ENCODE measurements around the gene RUNDC1.

The RUNDC1 gene

GRCh38 chr17:43021741-43022512 lies 41.6 kb downstream of the RUNDC1 start, which contains the start of gene VAT1 (continued):
- no peak; the same call in 1 of the 2 replicates for TF ChIP-seq REST (tag by site-specific recombination; IDR thresholded peaks at IDR 0.05)
- TF ChIP-seq, protein P1, sequence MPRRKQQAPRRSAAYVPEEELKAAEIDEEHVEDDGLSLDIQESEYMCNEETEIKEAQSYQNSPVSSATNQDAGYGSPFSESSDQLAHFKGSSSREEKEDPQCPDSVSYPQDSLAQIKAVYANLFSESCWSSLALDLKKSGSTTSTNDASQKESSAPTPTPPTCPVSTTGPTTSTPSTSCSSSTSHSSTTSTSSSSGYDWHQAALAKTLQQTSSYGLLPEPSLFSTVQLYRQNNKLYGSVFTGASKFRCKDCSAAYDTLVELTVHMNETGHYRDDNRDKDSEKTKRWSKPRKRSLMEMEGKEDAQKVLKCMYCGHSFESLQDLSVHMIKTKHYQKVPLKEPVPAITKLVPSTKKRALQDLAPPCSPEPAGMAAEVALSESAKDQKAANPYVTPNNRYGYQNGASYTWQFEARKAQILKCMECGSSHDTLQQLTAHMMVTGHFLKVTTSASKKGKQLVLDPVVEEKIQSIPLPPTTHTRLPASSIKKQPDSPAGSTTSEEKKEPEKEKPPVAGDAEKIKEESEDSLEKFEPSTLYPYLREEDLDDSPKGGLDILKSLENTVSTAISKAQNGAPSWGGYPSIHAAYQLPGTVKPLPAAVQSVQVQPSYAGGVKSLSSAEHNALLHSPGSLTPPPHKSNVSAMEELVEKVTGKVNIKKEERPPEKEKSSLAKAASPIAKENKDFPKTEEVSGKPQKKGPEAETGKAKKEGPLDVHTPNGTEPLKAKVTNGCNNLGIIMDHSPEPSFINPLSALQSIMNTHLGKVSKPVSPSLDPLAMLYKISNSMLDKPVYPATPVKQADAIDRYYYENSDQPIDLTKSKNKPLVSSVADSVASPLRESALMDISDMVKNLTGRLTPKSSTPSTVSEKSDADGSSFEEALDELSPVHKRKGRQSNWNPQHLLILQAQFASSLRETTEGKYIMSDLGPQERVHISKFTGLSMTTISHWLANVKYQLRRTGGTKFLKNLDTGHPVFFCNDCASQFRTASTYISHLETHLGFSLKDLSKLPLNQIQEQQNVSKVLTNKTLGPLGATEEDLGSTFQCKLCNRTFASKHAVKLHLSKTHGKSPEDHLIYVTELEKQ (tag by site-specific recombination; IDR thresholded peaks at IDR 0.05; ENCODE audit: borderline replicate concordance) = no peak
- 0 out of 2 replicates have a peak, but pooled peaks have one; percentile 37 for TF ChIP-seq ZNF24 (tag by site-specific recombination; IDR thresholded peaks at IDR 0.05)
- TF ChIP-seq ZIC2 (tag by site-specific recombination; IDR thresholded peaks at IDR 0.05) = peak; percentile 84
- no peak for TF ChIP-seq ZBTB44 (tag by site-specific recombination; IDR thresholded peaks at IDR 0.05)
- TF ChIP-seq ZNF626 (tag by site-specific recombination; IDR thresholded peaks at IDR 0.05) = no peak
- TF ChIP-seq ZFP69B (tag by site-specific recombination; IDR thresholded peaks at IDR 0.05) = 0 out of 2 replicates have a peak, but pooled peaks have one; percentile 53
- TF ChIP-seq MYNN (tag by site-specific recombination; IDR thresholded peaks at IDR 0.05; ENCODE audit: borderline replicate concordance) = no peak
- TF ChIP-seq ZNF335 (tag by site-specific recombination; conservative IDR thresholded peaks at IDR 0.05) = peak; percentile 46
- TF ChIP-seq ZNF580 (tag by site-specific recombination; IDR thresholded peaks at IDR 0.05) = no peak
- TF ChIP-seq ZNF248 (tag by site-specific recombination; IDR thresholded peaks at IDR 0.05) = no peak
- no peak for TF ChIP-seq SCRT2 (tag by site-specific recombination; IDR thresholded peaks at IDR 0.05)
- TF ChIP-seq ZNF416 (tag by site-specific recombination; IDR thresholded peaks at IDR 0.05) = no peak
- TF ChIP-seq ZXDB (tag by site-specific recombination; IDR thresholded peaks at IDR 0.05) = peak; percentile 66; the same call in 1 of the 2 replicates
- TF ChIP-seq, protein P2, sequence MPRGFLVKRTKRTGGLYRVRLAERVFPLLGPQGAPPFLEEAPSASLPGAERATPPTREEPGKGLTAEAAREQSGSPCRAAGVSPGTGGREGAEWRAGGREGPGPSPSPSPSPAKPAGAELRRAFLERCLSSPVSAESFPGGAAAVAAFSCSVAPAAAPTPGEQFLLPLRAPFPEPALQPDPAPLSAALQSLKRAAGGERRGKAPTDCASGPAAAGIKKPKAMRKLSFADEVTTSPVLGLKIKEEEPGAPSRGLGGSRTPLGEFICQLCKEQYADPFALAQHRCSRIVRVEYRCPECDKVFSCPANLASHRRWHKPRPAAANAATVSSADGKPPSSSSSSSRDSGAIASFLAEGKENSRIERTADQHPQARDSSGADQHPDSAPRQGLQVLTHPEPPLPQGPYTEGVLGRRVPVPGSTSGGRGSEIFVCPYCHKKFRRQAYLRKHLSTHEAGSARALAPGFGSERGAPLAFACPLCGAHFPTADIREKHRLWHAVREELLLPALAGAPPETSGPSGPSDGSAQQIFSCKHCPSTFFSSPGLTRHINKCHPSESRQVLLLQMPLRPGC (tag by site-specific recombination; IDR thresholded peaks at IDR 0.05) = peak; percentile 13; the same call in 1 of the 2 replicates
- TF ChIP-seq ZEB2 (tag by site-specific recombination; IDR thresholded peaks at IDR 0.05) = peak; percentile 91
- TF ChIP-seq ZFP37 (tag by site-specific recombination; IDR thresholded peaks at IDR 0.05) = 0 out of 2 replicates have a peak, but pooled peaks have one; percentile 56
- TF ChIP-seq, protein P3, sequence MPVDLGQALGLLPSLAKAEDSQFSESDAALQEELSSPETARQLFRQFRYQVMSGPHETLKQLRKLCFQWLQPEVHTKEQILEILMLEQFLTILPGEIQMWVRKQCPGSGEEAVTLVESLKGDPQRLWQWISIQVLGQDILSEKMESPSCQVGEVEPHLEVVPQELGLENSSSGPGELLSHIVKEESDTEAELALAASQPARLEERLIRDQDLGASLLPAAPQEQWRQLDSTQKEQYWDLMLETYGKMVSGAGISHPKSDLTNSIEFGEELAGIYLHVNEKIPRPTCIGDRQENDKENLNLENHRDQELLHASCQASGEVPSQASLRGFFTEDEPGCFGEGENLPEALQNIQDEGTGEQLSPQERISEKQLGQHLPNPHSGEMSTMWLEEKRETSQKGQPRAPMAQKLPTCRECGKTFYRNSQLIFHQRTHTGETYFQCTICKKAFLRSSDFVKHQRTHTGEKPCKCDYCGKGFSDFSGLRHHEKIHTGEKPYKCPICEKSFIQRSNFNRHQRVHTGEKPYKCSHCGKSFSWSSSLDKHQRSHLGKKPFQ (tag by site-specific recombination; IDR thresholded peaks at IDR 0.05) = no peak
- no peak for TF ChIP-seq ZNF37A (tag by site-specific recombination; IDR thresholded peaks at IDR 0.05)
- no peak for TF ChIP-seq OSR2 (tag by site-specific recombination; IDR thresholded peaks at IDR 0.05)
- TF ChIP-seq ZNF792 (tag by site-specific recombination; IDR thresholded peaks at IDR 0.05) = no peak
- no peak for TF ChIP-seq ZNF23 (tag by site-specific recombination; IDR thresholded peaks at IDR 0.05; ENCODE audit: borderline replicate concordance)
- TF ChIP-seq ZFP3 (tag by site-specific recombination; IDR thresholded peaks at IDR 0.05; ENCODE audit: low read depth) = no peak
- TF ChIP-seq ZNF629 (tag by site-specific recombination; IDR thresholded peaks at IDR 0.05) = peak; percentile 46; the same call in 1 of the 2 replicates
- no peak for TF ChIP-seq BCL11B (tag by site-specific recombination; IDR thresholded peaks at IDR 0.05; ENCODE audit: low read depth)
- TF ChIP-seq, protein P4, sequence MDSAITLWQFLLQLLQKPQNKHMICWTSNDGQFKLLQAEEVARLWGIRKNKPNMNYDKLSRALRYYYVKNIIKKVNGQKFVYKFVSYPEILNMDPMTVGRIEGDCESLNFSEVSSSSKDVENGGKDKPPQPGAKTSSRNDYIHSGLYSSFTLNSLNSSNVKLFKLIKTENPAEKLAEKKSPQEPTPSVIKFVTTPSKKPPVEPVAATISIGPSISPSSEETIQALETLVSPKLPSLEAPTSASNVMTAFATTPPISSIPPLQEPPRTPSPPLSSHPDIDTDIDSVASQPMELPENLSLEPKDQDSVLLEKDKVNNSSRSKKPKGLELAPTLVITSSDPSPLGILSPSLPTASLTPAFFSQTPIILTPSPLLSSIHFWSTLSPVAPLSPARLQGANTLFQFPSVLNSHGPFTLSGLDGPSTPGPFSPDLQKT (IDR thresholded peaks at IDR 0.05; ENCODE audit: borderline replicate concordance, low read depth, low read length) = no peak

Data from HEK293 (cell line).